AG09309 (cell line): ENCODE results near the gene PLEK.
A peak's percentile ranks its signal among the peaks of the same experiment; 100 is the strongest.

Experiments
- DNase-seq: peaks from one replicate; pipeline ENCODE4 v3.0.0-alpha.2; 2010; ENCODE audit warnings: low read depth
- H3K4me3 ChIP-seq: 2 replicates; pipeline ENCODE4 v1.5.1; 2011; ENCODE audit warnings: mild to moderate bottlenecking, low read depth, low read length, moderate library complexity; ENCODE audit not compliant: control insufficient read depth
- TF ChIP-seq, protein P1 (sequence below): IDR thresholded peaks from 2 replicates; pipeline ENCODE4 v1.5.1; 2011; ENCODE audit warnings: mild to moderate bottlenecking, low read depth, low read length, inconsistent platforms; ENCODE audit not compliant: insufficient read depth, control insufficient read depth; ENCODE audit errors: missing control alignments

PLEK gene

GRCh38 chr2:68320118-68320641, 44.9 kb upstream of the PLEK start:
- DNase-seq: no peak
- TF ChIP-seq, protein P1, sequence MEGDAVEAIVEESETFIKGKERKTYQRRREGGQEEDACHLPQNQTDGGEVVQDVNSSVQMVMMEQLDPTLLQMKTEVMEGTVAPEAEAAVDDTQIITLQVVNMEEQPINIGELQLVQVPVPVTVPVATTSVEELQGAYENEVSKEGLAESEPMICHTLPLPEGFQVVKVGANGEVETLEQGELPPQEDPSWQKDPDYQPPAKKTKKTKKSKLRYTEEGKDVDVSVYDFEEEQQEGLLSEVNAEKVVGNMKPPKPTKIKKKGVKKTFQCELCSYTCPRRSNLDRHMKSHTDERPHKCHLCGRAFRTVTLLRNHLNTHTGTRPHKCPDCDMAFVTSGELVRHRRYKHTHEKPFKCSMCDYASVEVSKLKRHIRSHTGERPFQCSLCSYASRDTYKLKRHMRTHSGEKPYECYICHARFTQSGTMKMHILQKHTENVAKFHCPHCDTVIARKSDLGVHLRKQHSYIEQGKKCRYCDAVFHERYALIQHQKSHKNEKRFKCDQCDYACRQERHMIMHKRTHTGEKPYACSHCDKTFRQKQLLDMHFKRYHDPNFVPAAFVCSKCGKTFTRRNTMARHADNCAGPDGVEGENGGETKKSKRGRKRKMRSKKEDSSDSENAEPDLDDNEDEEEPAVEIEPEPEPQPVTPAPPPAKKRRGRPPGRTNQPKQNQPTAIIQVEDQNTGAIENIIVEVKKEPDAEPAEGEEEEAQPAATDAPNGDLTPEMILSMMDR: no peak
- H3K4me3 ChIP-seq: peak overlapping the region; percentile 96

DNA sequence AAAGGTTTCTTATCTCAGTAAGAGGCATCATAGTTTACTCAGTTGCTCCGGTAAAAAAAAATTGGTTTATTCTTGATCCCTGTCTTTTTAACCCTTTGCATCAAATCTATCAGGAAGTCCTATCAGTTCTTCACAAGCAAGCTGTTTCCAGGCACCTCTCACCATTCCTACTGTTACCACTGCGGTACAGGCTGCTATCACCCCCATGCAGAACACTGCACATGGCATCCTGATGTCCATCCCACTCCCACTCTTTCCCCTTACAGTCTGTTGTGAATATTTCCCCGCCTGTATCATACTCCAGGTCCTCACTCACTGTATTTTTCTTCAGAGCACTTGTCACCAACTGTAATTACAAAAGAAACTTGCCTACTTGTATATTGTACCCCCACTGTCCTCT, 40.0 kb upstream of the PLEK start:
- no peak for DNase-seq
- H3K4me3 ChIP-seq: no peak overlapping the region
- TF ChIP-seq, protein P1: no peak

- DNase-seq: no peak
- TF ChIP-seq, protein P1: no peak
- H3K4me3 ChIP-seq: no peak overlapping the region
These were observed 36.2 kb upstream of the PLEK start for GRCh38 chr2:68328901-68329300.

DNA sequence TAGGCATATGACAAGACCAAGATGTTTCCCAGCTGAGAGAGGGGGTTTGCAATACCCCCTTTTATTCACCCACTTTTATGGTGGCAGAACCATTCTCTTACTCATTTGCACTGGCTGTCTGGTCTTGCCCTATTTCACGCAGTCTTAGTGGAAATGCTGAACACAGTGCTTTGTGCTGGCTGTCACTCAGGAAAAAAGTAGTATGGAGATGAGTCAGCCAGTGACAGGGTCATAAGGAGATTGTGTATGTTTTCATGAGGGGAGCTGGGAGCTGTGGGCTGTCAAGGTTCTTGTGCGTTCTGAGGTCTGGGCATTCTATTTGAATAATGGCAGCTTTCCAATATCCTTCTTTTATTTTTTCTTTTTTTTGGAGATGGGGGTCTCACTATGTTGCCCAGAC, 34.4 kb upstream of the PLEK start:
- H3K4me3 ChIP-seq: no peak overlapping the region
- no peak for DNase-seq
- TF ChIP-seq, protein P1: no peak

DNA sequence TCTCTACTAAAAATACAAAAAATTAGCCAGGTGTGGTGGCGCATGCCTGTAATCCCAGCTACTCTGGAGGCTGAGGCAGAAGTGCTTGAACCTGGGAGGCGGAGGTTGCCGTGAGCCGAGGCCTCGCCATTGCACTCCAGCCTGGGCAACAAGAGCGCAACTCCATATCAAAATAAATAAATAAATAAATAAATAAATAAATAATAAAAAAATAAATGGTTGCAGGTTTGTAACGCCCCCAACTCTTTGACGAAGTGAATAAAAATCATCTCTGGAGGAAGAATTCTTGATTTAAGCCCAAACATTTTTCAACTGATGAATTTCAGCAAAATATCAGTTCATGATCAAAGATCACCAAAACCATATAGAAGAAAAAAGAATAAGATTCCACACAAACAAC, 32.1 kb upstream of the PLEK start:
- TF ChIP-seq, protein P1: no peak
- H3K4me3 ChIP-seq: no peak overlapping the region
- DNase-seq: no peak

- no peak overlapping the region for H3K4me3 ChIP-seq
- DNase-seq: no peak
- TF ChIP-seq, protein P1: no peak
These were observed 31.2 kb upstream of the PLEK start for GRCh38 chr2:68333931-68334330.

DNA sequence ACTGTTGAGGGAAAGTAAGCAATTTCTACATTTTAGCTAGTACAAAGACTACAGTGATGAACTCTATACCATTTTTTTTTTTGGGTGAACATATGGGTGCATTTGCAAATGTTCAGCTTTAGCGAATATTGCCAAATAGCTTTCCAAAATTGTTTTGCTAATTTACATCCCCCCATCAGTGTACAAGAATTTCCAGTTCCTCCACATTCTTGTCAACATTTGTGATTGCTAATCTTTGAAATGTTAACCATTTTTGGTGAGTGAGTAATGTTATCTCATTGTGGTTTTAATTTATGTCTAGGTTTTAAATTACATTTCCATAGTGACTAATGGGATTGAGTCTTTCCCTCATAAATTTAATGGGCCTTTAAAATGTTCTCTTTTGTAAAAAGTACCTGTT, 28.9 kb upstream of the PLEK start:
- H3K4me3 ChIP-seq: no peak overlapping the region
- TF ChIP-seq, protein P1: no peak
- peak; percentile 35 for DNase-seq
